Fibroblast of skin of scalp (primary cell): ENCODE measurements around the gene PCDHA1.

Source experiments
- DNase-seq: peaks from one replicate; pipeline ENCODE4 v3.0.0-alpha.2; 2013

PCDHA1 gene

GRCh38 chr5:140988608-140989007 lies 202.7 kb downstream of the PCDHA1 start:
- DNase-seq = no peak

GRCh38 chr5:140989254-140990020 lies 203.5 kb downstream of the PCDHA1 start:
- no peak for DNase-seq

- no peak for DNase-seq
Observed at GRCh38 chr5:140992828-140993227, 206.9 kb downstream of the PCDHA1 start.

- DNase-seq = peak; percentile 5
Observed at GRCh38 chr5:140996060-140996459, 210.1 kb downstream of the PCDHA1 start.

- no peak for DNase-seq
Observed at GRCh38 chr5:140998921-140999410, 213.0 kb downstream of the PCDHA1 start.

- DNase-seq = no peak
Observed at GRCh38 chr5:141001446-141001843, 215.5 kb downstream of the PCDHA1 start.

- peak; percentile 3 for DNase-seq
Observed at GRCh38 chr5:141001844-141002604, 216.1 kb downstream of the PCDHA1 start.

GRCh38 chr5:141002605-141002965 lies 216.6 kb downstream of the PCDHA1 start:
- no peak for DNase-seq

GRCh38 chr5:141003031-141003430 lies 217.1 kb downstream of the PCDHA1 start:
- no peak for DNase-seq

- DNase-seq = no peak
Observed at GRCh38 chr5:141003791-141004611, 218.1 kb downstream of the PCDHA1 start.

GRCh38 chr5:141007791-141008190 lies 221.9 kb downstream of the PCDHA1 start:
- DNase-seq = no peak

- no peak for DNase-seq
Observed at GRCh38 chr5:141010047-141010793, 224.3 kb downstream of the PCDHA1 start.

- DNase-seq = no peak
Observed at GRCh38 chr5:141017943-141018342, 232.0 kb downstream of the PCDHA1 start.

- no peak for DNase-seq
Observed at GRCh38 chr5:141022384-141022783, 236.4 kb downstream of the PCDHA1 start.

GRCh38 chr5:141031006-141031405 lies 245.1 kb downstream of the PCDHA1 start:
- DNase-seq = no peak

- DNase-seq = no peak
Observed at GRCh38 chr5:141032626-141033025, 246.7 kb downstream of the PCDHA1 start.

- no peak for DNase-seq
Observed at GRCh38 chr5:141039061-141039460, 253.1 kb downstream of the PCDHA1 start.

GRCh38 chr5:141039517-141039916 lies 253.6 kb downstream of the PCDHA1 start:
- no peak for DNase-seq

GRCh38 chr5:141040093-141040770 lies 254.3 kb downstream of the PCDHA1 start:
- DNase-seq = peak; percentile 4

GRCh38 chr5:141040771-141041426 lies 255.0 kb downstream of the PCDHA1 start:
- peak; percentile 79 for DNase-seq

GRCh38 chr5:141041427-141041785 lies 255.5 kb downstream of the PCDHA1 start:
- no peak for DNase-seq
